HG02884 (cell line): ENCODE results near the gene TMPRSS9.

Source experiments
- ATAC-seq: cut with Tn5 transposase; IDR thresholded peaks from one replicate; pipeline ENCODE4 v1.9.1; 2021; ENCODE audit warnings: mild to moderate bottlenecking, moderate library complexity; ENCODE audit not compliant: unreplicated experiment

TMPRSS9 gene

DNA sequence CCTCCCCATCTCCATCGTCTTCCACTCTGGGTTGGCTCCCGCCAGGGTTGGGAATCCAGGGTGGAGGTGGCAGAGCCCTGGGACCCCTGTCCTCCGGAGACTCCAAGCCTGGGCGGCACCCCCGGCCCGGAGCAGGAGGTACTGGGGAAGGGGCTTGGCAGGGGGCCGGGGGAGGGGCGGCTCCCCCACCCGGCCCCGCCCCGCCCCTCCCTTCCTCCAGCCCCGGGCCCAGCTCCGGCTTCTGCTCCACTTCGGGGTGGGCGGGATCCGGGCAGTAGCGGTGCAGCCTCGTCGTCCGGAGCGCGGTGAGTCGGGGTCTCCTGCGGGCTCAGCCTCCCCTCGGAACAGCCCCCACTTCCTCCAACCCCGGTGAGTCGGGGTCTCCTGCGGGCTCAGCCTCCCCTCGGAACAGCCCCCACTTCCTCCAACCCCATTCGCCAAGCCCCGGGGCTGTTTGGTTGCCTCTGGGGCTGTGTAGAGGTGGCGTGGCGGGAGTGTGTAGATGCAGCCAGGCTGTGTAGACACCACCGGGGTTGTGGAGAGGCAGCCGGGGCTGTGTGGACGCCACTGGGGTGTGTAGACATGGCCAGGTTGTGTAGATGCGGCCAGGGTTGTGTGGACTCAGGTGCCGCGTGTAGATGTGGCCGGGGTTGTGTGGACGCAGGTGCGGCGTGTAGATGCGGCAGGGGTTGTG lies at the start of gene TMPRSS9:
TSS of gene TMPRSS9 (plus strand) at position 274 of the 694 bp plus-strand sequence. CDS start 29,521 bp downstream, outside the sequence.
- no peak for ATAC-seq

DNA sequence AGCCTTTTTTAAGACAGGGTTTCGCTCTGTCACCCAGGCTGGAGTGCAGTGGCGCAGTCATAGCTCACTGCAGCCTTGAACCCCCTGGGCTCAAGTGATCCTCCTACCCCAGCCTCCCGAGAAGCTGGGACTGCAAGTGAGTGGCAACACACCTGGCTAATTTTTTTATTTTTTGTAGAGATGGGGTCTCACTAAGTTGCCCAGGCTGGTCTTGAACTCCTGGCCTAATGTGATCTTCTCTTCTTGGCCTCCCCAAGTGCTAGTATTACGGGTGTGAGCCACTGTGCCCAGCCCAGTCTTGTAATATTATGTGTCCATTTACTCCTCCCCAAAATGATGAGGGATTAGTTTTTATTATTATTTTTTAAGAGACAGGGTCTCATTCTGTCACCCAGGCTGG lies 49.0 kb upstream of the TMPRSS9 start:
- ATAC-seq: no peak

DNA sequence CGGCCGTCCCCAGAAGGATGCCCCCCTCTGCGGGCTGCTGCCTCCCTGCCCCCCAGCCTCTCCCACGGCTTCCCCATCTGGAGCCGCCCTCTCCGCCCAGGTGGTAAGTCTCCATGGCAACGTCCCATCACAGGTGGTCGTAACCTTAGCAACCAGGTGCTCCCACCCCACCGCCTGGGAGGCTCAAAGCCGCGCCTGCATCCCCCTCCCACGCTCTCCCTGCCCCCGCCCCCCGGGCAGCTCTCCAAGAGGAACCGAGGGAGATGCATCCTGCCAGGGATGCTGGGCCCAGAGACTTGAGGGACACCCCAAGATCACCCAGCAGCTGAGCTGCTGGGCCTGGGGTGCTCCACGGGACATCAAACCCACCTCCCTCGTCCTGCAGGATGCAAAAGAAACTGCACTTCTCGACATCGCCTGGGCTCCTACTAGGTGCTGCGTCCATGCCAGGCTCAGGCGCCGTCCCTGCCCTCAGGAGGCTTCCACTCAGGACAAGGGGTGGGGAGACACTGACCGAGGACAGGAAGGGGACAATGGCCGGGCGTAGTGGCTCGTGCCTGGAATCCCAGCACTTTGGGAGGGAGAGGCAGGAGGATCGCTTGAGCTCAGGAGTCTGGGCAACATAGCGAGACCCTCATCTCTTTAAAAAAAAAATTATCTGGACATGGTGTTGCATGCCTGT lies 47.1 kb upstream of the TMPRSS9 start:
- no peak for ATAC-seq

DNA sequence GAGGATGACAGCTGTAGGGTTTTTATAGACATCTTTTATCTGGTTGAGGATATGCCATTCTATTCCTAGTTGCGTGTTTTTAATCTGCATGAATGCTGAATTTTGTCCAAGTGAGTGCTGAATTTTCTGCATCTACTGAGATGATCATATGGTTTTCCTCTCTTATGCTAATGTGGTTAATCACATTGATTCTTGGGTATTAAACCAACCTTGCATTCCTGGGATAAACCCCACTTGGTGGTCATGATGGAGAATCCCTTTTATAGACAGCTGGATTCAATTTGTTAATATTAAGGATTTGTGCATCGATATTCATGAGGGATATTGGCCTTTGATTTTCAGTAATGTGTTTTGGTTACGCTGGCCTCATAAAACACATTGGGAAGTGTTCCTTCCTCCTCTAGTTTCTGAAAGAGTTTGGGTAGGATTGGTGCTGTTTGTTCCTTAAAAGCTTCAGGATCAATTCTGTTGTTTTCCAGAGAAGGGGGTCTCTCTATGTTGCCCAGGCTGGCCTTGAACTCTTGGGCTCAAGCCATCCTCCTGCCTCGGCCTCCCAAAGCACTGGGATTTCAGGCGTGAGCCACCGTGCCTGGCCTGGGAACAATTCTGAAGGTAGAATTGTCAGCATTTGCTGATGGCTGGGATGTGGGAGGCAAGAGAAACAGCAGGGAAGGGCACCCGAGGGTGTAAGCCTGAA lies 44.8 kb upstream of the TMPRSS9 start:
- no peak for ATAC-seq

DNA sequence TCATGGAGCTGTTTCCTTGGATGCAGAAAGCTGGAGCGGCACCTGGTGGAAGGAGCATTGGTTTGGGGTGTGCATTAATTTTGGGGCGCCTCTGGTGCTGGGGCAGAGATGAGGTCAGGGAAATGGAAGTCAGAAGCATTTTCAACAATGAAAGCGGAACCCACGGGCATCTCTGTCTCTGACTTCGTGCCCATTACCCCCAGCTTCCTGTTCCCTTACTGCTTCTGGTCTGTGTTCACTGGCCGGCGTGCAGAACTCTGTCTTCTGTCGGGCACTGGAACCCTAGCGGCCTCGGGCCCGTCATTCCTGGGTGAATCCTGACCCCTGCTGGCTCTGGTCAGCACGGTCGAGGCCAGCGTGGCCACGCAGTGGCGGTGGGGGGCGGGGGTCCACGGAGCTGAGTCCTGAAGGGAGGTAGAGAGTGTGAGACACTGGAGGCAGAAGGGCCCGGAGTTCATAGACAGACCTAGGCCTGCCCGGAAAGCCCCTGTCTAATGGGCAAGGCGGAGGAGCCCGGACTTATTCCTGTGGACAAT lies 44.2 kb upstream of the TMPRSS9 start:
- no peak for ATAC-seq

DNA sequence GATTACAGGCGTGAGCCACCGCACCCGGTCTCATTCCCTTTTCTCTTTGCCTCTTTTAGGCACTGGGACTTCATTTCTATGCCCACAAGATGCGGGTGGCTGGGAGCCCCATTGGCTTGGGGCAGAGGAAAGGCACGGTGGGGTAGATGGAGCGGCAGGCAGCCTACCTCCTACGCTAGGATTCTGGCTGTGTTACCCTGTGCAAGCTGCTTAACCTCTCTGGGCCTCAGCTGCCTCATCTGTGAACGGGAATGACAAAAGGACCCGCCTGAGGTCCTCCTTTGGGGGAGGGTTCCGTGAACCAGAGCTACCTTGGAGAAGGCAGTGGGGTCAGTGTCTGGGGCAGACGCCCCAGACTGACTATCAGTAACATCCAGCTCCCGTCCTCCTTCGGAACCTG lies 42.8 kb upstream of the TMPRSS9 start:
- no peak for ATAC-seq

DNA sequence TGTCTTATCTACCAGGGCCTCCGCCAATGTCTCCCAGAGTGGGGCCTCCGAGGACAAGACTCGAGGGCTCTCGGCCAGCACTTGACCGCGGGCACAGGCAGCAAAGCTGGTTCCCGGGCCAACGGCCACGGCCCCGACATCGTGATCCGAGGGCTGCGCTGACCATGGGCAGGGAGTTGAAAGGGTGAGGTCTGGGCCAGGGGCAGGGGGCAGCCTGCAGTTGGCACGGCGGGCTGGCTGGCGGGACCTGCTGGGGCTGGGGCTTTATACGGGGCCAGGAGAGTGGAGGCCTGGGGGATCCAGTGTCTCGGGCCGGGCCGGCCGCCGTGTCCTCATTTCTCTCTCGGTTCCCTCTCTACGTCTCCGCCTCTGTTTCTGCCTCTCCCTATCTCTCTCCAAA lies 42.3 kb upstream of the TMPRSS9 start:
- ATAC-seq: no peak

DNA sequence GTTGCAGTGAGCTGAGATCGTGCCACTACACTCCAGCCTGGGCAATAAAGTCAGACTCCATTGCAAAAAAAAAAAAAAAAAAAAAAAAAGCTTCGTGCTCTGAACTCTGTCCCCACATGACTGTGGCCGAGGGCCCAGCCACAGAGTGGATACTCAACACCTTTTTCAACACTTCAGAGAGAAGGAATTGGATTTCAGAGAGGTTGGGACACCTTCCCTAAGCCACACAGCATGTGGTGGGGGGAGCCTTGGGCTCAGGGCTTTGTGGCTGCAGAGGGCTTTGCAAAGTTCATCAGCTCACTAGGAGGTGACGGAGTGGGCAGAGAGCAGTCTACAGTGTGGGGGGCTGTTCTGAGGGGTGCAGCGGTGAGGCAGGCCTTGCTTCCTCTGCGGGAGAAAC lies 41.1 kb upstream of the TMPRSS9 start:
- no peak for ATAC-seq

DNA sequence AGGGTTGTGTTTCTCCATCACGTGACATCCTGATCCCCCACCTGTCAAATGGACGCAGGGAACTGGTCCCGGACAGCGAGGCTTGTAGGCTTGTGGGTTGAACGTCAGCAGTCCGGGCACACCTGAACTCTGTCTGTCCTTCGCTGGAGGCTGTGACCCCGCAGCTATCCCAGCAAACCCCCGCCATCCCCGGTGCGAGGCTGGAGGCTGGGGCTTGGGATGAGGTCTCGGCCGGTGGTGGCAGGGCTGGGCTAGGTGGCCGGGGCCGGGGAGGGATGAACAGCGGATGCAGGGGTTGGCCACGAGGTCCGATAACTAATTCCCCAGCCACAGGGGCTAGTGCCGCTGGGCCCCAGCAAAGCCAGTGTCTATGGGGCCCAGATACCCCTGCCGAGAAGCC lies 40.5 kb upstream of the TMPRSS9 start:
- ATAC-seq: no peak

DNA sequence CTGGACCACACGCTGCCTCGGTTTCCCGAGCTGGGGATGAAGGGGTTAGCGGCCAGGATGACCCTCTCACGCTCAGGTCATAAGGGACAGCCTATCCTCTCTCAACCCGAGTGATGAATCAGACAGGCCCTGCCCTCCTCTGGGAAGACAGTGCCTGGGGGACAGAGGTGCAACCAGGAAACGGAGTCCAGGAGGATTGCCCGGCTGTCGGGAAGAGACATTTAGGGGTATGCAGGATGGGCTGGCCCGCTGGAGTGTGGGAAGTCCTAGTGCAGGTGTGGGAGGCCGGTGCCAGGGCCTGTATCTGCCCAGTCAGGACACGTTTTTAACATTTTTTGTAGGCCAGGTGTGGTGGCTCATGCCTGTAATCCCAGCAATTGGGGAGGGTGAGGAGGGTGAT lies 40.0 kb upstream of the TMPRSS9 start:
- no peak for ATAC-seq

DNA sequence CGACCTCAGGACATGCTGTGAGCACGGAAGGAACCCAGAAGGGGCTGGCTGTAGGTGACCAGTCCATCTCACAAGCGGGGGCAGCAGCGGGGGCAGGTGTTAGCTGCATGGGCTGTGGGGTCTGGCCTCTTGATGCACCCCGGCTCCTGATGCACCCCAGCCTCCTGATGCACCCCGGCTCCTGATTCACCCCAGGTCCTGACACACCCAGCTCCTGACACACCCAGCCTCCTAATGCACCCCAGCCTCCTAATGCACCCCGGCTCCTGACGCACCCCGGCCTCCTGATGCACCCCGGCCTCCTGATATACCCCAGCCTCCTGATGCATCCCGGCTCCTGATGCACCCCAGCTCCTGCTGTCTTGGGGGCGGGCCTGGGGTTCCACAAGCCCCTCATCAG lies 39.1 kb upstream of the TMPRSS9 start:
- ATAC-seq: no peak

DNA sequence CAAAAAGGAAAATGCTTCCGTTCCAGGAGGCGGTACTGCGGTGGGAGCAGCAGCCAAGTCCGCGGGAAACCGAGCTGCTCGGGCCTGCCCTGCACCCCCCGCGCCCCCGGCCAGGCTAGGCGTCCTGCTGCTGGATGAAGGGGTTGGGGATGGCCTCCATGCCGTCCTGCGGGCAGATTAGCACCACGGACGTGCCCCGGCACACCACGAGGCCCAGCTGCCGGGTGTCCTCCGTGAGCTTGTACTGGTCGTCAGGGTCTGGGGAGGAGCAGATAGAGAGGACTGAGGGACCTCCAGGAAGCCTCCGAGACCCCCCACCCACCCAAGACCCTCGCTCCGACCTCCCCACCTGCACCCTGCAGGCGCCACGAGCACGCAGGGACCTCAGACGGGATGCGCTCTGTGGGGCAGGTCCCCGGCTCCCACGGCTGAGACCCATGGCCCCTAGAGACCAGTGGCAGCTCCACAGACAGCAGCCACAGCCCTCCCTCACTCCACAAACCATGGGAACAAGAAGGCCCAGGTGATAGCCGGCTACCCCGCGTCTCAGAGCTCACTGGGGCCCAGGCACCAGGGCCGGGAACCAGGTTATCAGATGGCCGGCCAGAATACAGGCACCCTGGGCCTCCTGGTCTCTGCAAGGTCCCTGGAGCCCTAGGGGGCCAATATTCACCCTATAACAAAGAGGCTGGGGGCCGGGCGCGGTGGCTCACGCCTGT lies 38.3 kb upstream of the TMPRSS9 start:
- no peak for ATAC-seq

DNA sequence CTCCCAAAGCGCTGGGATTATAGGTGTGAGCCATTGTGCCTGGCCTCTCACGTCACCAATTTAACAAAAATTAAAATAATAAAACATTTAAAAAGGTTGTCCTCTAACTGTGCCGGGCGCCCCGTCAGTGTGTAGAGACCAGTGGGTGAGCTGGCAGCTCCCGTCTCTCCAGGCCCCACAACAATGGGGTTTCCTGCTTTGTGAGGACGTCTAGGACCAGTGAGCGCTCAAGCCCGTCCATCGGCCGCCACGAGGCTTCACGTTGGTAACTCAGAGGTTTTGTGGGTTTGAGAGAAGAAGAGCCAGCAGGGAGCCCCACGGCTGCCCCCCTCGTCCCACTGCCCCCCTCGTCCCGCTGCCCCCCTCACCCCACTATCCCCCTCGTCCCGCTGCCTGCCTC lies 36.4 kb upstream of the TMPRSS9 start:
- ATAC-seq: no peak

DNA sequence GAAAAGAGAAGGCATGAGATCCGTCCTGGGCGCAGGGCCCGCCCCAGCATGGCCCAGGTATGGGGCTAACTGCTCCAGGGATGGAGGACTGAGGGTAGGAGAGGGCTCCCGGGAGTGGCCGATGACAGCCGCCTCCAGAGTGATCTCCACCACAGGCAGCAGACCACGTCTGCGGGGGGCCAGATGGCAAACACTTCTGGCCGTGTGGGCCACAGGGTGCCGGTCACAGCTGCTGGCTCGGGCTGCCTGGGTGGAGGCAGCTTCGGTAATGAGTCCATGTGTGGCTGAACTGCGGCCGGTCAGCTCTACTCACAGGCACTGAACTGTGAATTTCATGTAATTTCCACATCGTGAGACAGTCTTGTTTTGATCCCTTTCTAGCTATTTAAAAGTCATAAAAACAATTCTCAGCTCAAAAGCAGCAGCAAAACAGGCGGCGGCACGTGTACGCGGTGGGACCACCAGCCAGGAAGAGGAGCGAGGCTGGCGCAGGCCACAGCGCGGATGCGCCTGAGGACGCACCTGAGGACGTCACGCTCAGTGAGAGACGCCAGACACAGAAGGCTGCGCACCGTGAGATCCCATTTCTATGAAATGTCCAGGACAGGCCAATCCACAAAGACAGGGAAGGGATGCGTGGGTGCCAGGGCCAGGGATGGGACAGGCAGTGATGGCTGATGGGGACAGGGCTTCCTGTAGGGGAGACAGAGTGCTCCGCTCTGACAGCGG lies 35.7 kb upstream of the TMPRSS9 start:
- ATAC-seq: no peak

DNA sequence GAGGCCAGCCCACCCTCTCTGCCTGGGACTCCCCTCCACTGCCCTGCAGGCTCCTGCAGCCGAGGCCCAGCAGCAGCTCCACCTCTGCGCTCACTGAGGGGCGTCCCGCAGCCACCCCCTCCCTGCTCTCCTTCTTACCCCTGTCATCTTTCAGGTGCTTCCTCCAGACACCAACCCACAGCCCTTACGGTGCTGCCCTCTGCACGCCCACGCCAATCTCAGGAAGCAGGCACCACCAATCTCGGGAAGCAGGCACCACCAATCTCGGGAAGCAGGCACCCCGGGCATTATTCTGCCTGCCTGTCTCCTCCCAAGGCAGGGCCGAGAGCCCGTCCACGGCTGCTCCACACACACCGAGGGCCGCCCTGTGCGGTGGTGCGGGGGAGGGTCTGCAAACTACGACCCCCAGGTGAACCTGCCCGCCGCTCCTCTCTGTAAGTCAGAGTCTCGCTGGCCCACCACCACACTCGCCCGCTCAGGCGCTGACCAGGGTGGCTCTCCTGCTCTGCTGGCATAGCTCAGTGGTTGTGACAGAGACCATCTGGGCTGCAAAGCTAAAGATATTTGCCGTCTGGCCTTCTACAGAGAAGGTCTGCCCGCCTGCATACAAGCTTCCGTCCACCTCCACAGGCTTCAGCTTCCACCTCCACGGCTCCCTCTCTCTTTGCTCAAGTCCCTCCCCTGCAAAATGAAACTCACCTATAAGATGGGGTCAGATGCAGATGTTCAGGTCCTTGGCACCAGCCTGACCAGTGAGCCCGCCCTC lies 34.6 kb upstream of the TMPRSS9 start:
- no peak for ATAC-seq

DNA sequence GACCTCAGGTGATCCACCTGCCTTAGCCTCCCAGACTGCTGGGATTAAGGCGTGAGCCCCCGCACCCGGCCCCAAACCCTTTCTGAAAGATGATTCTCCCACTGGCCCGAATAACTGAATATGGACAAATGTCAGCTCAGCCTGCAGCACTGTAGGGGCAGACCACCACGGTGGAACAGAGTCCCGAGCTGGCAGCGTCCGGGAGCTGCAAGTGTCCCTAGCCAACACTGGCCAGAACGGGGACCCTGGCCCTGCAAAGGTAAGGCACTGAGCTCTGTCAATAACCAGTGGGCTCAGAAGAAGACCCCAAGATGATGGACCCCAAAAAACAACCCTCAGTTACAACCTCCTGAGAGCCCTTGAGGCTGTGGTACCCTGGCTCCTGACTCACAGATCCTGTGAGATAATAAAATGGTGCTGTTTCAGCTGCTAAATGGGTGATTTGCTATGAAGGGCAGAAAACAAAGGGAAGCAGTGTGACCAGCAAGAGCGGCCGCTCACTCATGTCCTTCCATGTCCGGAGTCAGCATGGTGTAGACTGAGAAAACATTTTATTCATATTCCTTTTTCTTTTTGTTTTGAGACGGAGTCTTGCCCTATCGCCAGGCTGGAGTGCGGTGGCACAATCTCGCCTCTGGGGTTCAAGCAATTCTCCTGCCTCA lies 33.2 kb upstream of the TMPRSS9 start:
- ATAC-seq: no peak

DNA sequence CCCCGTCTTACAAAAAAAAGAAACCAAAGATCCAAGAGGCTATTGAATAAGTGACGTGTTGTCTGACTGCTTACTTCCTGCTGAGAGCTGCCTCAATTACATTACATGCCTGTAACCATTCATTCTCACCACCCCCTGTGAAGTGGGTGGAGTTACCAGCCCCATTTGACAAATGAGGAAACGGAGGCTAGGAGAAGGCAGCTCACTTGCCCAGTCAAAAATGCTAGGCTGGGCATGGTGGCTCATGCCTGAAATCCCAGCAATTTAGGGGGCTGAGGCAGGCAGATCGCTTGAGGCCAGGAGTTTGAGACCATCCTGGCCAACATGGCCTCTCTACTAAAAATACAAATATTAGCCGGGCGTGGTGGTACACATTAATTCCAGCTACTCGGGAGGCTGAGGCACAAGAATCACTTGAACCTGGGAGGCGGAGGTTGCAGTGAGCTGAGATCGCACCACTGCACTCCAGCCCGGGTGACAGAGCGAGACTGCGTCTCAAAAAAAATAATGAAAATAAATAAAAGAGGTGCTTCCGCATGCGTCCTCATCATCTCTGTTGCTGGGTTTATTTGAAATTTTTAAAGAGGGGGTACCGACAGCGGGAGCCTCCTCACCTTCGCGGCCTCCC lies 32.2 kb upstream of the TMPRSS9 start:
- ATAC-seq: no peak

DNA sequence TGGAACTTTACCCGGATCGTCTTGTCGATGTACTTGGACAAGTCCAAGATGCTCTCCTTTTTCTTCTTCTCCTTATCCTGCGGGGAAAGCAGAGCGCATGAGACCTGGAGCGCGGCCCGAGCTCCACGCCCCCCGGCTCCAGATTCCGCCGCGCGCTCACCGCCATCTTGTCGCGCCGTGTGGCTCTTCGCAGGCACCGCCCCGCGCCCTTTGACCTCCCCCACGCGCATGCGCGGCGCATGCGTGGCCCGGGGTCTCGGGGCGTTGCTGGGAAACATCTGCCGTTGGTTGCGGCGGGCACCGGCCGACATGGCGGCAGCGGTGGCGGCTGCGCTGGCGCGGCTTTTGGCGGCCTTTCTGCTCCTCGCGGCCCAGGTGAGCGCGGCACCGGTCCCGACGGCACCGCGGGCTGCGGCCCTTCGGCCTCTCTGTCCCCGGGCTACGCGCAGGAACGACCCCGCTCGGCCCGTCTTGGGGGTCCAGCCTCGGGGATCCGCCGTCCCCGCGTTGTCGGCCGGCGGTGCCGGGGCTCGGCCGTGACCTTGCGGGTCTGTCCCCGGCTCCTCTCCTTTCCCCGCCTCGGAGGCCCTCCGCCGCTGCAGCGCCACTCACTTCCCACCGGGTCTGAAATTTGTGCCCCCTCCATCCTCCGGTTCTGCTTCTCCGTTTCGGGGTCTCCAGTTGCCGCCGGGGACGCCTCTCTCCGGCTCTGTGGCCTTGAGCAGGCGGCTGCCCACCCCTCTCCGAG lies 31.5 kb upstream of the TMPRSS9 start, which contains the start of the genes LSM7 and SPPL2B:
TSS of gene LSM7 (minus strand) at position 186 of the 748 bp plus-strand sequence. CDS start at position 166, 20 bp downstream.
TSS of gene SPPL2B (plus strand) at position 284 of the 748 bp plus-strand sequence. CDS start at position 310, 26 bp downstream.
- peak; percentile 43 for ATAC-seq
